ENCODE data around the gene ADAMTS20. TPM values are rescaled to one million over a fixed set of nuclear protein-coding genes. Genes with fewer than 3 reads are reported as not detected.

ADAMTS20 gene
- total RNA-seq, 1 donor from 2014 or later: 0.19 TPM

DNA sequence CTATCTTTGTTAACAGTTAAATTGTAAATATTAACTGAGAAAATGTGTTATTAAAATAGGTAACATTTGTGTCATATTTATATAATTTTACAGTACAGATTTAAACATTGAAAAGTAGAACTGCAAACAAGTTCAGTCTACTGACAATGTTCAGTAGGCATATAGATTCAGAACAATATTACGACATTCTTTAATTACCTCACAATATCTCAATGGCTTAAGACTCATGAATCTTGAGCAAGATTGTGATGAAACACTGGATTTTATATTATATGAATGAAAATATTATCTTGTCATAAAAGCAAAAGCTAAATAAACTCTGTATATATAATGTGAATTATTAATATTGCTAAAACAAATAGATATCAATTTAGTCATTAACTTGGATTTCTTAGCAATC lies 194.9 kb downstream of the ADAMTS20 start:
- no peak for TF ChIP-seq CTCF (IDR thresholded peaks at IDR 0.05; ENCODE audit: unreplicated experiment)
- Mint-ChIP-seq H3K4me1 (ENCODE audit: low read depth) (no peaks in the 10 kb centered on the region), H3K27me3 (no peaks in the 10 kb centered on the region), H3K4me3 (ENCODE audit: low read depth) (no peak overlapping the region), H3K36me3 (ENCODE audit: insufficient read depth) (no peaks in the 10 kb centered on the region), H3K27ac (no peak overlapping the region), H3K9me3 (ENCODE audit: low read depth) (no peaks in the 10 kb centered on the region)
- DNase-seq (ENCODE audit: low spot score, unreplicated experiment): no peak

GRCh38 chr12:43352001-43352400 lies 200.0 kb downstream of the ADAMTS20 start:
- Mint-ChIP-seq H3K27ac (no peak overlapping the region), H3K27me3 (no peaks in the 10 kb centered on the region), H3K4me1 (ENCODE audit: low read depth) (no peaks in the 10 kb centered on the region), H3K4me3 (ENCODE audit: low read depth) (no peak overlapping the region), H3K36me3 (ENCODE audit: insufficient read depth) (no peaks in the 10 kb centered on the region), H3K9me3 (ENCODE audit: low read depth) (no peaks in the 10 kb centered on the region)
- TF ChIP-seq CTCF (IDR thresholded peaks at IDR 0.05; ENCODE audit: unreplicated experiment): no peak
- no peak for DNase-seq (ENCODE audit: low spot score, unreplicated experiment)

GRCh38 chr12:43349863-43350262 lies 202.1 kb downstream of the ADAMTS20 start:
- H3K4me1 Mint-ChIP-seq (ENCODE audit: low read depth): no peaks in the 10 kb centered on the region
- TF ChIP-seq CTCF (IDR thresholded peaks at IDR 0.05; ENCODE audit: unreplicated experiment): no peak
- H3K9me3 Mint-ChIP-seq (ENCODE audit: low read depth): peaks cover 7% of the 10 kb centered on the region
- H3K27ac Mint-ChIP-seq: no peak overlapping the region
- no peak overlapping the region for H3K4me3 Mint-ChIP-seq (ENCODE audit: low read depth)
- no peaks in the 10 kb centered on the region for H3K36me3 Mint-ChIP-seq (ENCODE audit: insufficient read depth)
- DNase-seq (ENCODE audit: low spot score, unreplicated experiment): no peak
- no peaks in the 10 kb centered on the region for H3K27me3 Mint-ChIP-seq

DNA sequence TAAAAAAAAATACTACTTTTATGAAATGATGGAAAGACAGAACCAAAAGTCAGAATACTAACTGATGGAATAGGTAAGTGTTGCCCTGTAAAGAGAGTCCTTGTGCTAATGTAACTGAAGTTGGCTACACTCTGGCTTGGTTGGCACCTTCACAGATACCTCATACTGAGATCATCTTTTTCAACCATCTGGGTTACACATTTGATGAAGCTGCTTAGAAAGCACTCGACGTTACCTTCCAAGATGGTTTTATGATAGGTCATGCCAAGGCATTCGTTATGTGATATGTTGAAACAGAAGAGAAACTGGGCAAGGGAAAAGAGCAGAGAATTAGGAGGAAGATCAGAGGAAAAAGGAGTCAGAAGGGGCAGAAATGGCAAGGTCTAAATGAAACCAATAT lies 203.8 kb downstream of the ADAMTS20 start:
- no peak for TF ChIP-seq CTCF (IDR thresholded peaks at IDR 0.05; ENCODE audit: unreplicated experiment)
- Mint-ChIP-seq H3K36me3 (ENCODE audit: insufficient read depth) (peaks cover 2% of the 10 kb centered on the region), H3K27me3 (no peaks in the 10 kb centered on the region), H3K9me3 (ENCODE audit: low read depth) (peaks cover 13% of the 10 kb centered on the region), H3K4me1 (ENCODE audit: low read depth) (no peaks in the 10 kb centered on the region), H3K4me3 (ENCODE audit: low read depth) (no peak overlapping the region), H3K27ac (no peak overlapping the region)
- DNase-seq (ENCODE audit: low spot score, unreplicated experiment): no peak

DNA sequence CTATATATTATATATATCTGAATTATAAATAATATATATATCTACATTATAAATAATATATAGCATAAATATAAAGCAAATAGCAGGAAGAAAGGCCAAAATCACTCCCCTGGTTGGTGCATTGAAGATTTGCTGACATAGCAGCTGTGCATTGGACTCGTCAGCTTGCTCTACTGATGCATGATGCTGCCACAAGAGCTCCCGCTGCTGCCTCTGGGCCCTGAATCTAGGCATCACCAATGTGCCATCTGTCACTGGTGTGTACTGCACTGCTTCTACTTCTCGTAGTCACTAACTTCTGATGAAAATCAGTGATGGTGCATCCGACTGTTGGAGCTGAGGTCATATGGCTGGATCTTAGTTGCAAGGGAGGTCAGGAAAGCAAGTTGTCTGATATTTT lies 205.0 kb downstream of the ADAMTS20 start:
- Mint-ChIP-seq H3K27me3 (no peaks in the 10 kb centered on the region), H3K9me3 (ENCODE audit: low read depth) (peaks cover 14% of the 10 kb centered on the region), H3K27ac (no peak overlapping the region), H3K4me1 (ENCODE audit: low read depth) (no peaks in the 10 kb centered on the region), H3K36me3 (ENCODE audit: insufficient read depth) (peaks cover 2% of the 10 kb centered on the region), H3K4me3 (ENCODE audit: low read depth) (no peak overlapping the region)
- no peak for TF ChIP-seq CTCF (IDR thresholded peaks at IDR 0.05; ENCODE audit: unreplicated experiment)
- DNase-seq (ENCODE audit: low spot score, unreplicated experiment): no peak
